PFSK-1 (cell line): ENCODE results near the gene ZFP3.

Source experiments
- FOXP2 ChIP-seq: optimal IDR thresholded peaks from 2 replicates; pipeline ENCODE3; 2011; ENCODE audit warnings: borderline replicate concordance, control low read depth, inconsistent platforms; ENCODE audit not compliant: insufficient read depth; ENCODE audit errors: extremely low read length, extremely low read depth
- POLR2AphosphoS5 ChIP-seq: IDR thresholded peaks from 2 replicates; pipeline ENCODE4 v1.6.1; 2012; ENCODE audit warnings: low read depth, mild to moderate bottlenecking, control low read depth, low read length, moderate library complexity
- REST ChIP-seq, 2 experiments: IDR thresholded peaks; 2 replicates each; pipeline versions ENCODE4 v1.6.1 to v1.8.0; 2011 to 2012; ENCODE audit warnings: low read depth in 2 of 2, low read length in 2 of 2, control low read depth in 1 of 2, inconsistent platforms in 1 of 2, mild to moderate bottlenecking in 1 of 2, moderate library complexity in 1 of 2; ENCODE audit not compliant: insufficient read depth in 1 of 2
- SIN3A ChIP-seq: IDR thresholded peaks from 2 replicates; pipeline ENCODE4 v1.6.1; 2012; ENCODE audit warnings: mild to moderate bottlenecking, low read length, moderate library complexity, borderline replicate concordance; ENCODE audit not compliant: insufficient read depth
- TAF1 ChIP-seq: IDR thresholded peaks from 2 replicates; pipeline ENCODE4 v1.6.1; 2012; ENCODE audit warnings: low read length, control low read depth, borderline replicate concordance; ENCODE audit not compliant: insufficient read depth

ZFP3 gene

GRCh38 chr17:5045496-5045895 is 32.8 kb upstream of the ZFP3 start:
- TF ChIP-seq REST (IDR thresholded peaks at IDR 0.05; ENCODE audit: insufficient read depth in 1 of 2, low read depth in 2 of 2, low read length in 2 of 2) (no peak), POLR2AphosphoS5 (no peak)

GRCh38 chr17:5047446-5047845 is 30.8 kb upstream of the ZFP3 start:
- TF ChIP-seq POLR2AphosphoS5 (no peak), SIN3A (no peak), FOXP2 (no peak), TAF1 (no peak), REST (IDR thresholded peaks at IDR 0.05; ENCODE audit: insufficient read depth in 1 of 2, low read depth in 2 of 2, low read length in 2 of 2) (no peak)

- TF ChIP-seq SIN3A (no peak), FOXP2 (no peak)
Measured at GRCh38 chr17:5049314-5049841, 28.9 kb upstream of the ZFP3 start.

- TF ChIP-seq REST (IDR thresholded peaks at IDR 0.05; ENCODE audit: insufficient read depth in 1 of 2, low read depth in 2 of 2, low read length in 2 of 2) (no peak), SIN3A (no peak), POLR2AphosphoS5 (no peak), FOXP2 (no peak), TAF1 (no peak)
Measured at GRCh38 chr17:5050278-5050677, 28.0 kb upstream of the ZFP3 start.

- TF ChIP-seq SIN3A (no peak), POLR2AphosphoS5 (no peak), REST (IDR thresholded peaks at IDR 0.05; ENCODE audit: insufficient read depth in 1 of 2, low read depth in 2 of 2, low read length in 2 of 2) (no peak), FOXP2 (no peak), TAF1 (no peak)
Measured at GRCh38 chr17:5055543-5055942, 22.7 kb upstream of the ZFP3 start.
